Fibroblast of pulmonary artery (primary cell): ENCODE results near the gene NPPB.

Source experiments
- DNase-seq: peaks from one replicate; pipeline ENCODE4 v3.0.0-alpha.2; 2010; ENCODE audit warnings: low read depth
- H3K4me3 ChIP-seq: replicated peaks from 2 replicates; pipeline ENCODE4 v1.5.1; 2011; ENCODE audit warnings: low read depth, mild to moderate bottlenecking, control low read depth, low read length, moderate library complexity
- TF ChIP-seq, protein P1 (sequence below): IDR thresholded peaks from 2 replicates; pipeline ENCODE4 v1.5.1; 2011; ENCODE audit warnings: mild to moderate bottlenecking, control low read depth, low read length, inconsistent platforms; ENCODE audit errors: missing control alignments

NPPB gene

DNA sequence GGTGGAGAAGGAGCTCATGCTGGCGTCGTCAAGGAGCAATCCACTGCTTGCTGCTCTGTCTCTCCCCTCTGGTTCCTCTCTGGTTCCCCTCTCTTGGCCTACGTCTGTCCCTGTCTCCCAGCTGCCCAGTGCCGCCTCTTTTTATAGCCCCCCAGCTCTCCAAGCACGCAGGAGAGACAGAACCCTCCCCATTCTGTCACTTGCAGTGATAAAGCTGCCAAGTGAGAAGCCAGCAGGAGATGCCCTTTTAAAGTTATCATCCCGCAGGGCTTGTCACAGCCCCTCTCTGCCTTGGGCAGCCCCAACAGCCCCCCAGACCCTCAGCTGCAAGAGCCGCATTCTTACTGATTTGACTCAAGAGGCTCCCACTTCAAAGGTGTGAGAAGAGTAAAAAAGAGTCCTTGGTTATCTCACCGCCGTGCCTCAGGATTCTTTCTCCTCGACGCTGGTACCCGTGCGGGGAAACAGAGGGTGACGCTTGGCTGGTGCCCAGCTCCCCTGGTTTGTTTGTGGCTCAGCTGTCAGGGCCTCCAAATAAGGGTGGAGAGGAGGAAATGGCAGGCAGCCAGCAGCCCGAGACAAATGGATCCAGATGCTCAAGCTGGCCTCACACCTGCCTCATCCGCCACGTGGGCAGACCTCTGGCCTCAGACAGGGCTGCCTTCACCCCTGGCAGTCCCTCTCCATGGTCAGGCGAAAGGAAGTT lies 10.9 kb downstream of the NPPB start, which contains the start of gene NPPA:
NPPA (minus strand) TSS at position 117 of the 706 bp plus-strand sequence; CDS start at position 18, 99 bp downstream.
- no peak for DNase-seq
- TF ChIP-seq, protein P1, sequence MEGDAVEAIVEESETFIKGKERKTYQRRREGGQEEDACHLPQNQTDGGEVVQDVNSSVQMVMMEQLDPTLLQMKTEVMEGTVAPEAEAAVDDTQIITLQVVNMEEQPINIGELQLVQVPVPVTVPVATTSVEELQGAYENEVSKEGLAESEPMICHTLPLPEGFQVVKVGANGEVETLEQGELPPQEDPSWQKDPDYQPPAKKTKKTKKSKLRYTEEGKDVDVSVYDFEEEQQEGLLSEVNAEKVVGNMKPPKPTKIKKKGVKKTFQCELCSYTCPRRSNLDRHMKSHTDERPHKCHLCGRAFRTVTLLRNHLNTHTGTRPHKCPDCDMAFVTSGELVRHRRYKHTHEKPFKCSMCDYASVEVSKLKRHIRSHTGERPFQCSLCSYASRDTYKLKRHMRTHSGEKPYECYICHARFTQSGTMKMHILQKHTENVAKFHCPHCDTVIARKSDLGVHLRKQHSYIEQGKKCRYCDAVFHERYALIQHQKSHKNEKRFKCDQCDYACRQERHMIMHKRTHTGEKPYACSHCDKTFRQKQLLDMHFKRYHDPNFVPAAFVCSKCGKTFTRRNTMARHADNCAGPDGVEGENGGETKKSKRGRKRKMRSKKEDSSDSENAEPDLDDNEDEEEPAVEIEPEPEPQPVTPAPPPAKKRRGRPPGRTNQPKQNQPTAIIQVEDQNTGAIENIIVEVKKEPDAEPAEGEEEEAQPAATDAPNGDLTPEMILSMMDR: no peak
- H3K4me3 ChIP-seq: no peak within 1 kb of the TSS

DNA sequence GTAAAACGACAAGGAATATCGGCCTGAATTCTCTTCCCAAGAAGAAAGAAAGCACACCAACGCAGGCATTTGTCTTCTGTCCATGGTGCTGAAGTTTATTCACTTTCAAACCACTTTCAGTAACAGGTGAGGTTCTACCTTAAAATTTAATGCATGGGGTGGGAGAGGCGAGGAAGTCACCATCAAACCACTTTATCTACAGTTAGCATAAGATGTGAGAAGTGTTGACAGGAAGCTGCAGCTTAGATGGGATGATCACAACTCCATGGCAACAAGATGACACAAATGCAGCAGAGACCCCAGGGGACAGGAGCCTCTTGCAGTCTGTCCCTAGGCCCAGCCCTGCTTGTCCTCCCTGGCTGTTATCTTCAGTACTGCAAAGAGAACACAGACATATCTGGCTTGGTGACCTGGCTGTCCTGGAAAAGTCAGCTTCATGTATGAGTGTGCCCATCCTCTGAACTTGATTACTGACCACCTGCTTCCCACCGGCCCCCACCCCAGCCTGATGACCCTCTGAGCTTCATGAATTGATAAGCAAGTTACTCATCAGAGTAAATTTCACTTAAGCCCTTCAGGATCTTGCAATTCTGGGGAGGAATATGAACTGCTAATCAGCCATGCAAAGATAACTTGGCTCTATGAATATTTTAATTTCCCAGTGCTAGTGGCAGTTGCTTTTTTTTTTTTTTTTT lies 13.0 kb downstream of the NPPB start:
- DNase-seq: peak; percentile 48
- H3K4me3 ChIP-seq: no peak overlapping the region
- TF ChIP-seq, protein P1: no peak

- DNase-seq: peak; percentile 89
- TF ChIP-seq, protein P1: no peak
- H3K4me3 ChIP-seq: no peak overlapping the region
Measured at GRCh38 chr1:11842154-11843041, 16.3 kb downstream of the NPPB start.

GRCh38 chr1:11841245-11842153 lies 17.2 kb downstream of the NPPB start:
- DNase-seq: peak; percentile 16
- no peak overlapping the region for H3K4me3 ChIP-seq
- TF ChIP-seq, protein P1: no peak

DNA sequence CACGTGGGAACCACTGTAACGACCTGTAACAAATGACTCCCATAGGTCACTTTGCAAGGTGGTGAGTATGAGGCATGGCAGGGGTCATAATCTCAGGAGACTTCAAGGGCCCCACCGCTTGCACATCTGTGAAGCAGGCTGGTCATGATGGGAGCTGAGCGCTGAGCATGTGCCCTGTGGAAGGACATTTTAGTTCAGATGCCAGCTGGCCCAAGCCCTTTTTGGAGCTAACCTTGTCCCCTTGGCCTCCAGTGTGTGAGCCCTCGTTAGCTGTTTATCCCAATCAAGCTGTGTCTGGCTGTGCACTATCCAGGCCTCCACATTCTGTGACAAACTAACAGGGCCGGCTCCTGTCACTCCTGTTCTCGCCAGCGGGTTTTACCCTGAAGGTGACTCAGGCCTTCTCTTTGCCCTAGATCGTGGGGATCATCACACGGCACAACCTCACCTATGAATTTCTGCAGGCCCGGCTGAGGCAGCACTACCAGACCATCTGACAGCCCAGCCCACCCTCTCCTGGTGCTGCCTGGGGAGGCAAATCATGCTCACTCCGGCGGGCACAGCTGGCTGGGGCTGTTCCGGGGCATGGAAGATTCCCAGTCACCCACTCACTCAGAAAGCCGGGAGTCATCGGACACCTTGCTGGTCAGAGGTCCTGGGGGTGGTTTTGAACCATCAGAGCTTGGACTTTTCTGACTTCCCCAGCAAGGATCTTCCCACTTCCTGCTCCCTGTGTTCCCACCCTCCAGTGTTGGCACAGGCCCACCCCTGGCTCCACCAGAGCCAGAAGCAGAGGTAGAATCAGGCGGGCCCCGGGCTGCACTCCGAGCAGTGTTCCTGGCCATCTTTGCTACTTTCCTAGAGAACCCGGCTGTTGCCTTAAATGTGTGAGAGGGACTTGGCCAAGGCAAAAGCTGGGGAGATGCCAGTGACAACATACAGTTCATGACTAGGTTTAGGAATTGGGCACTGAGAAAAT lies 18.7 kb downstream of the NPPB start:
- DNase-seq: no peak
- H3K4me3 ChIP-seq: no peak overlapping the region
- TF ChIP-seq, protein P1: no peak
